GM12864 (cell line): ENCODE measurements around the gene GRB7.

Experiments
- DNase-seq: peaks from one replicate; pipeline ENCODE4 v3.0.0-alpha.2; 2011; ENCODE audit warnings: low read depth
- H3K4me3 ChIP-seq: 2 replicates; pipeline ENCODE4 v1.5.1; 2011; ENCODE audit warnings: mild to moderate bottlenecking, low read depth, low read length, control low read depth
- CTCF ChIP-seq: IDR thresholded peaks from 2 replicates; pipeline ENCODE4 v1.5.1; 2011; ENCODE audit warnings: low read depth, mild to moderate bottlenecking, moderate library complexity, low read length, control low read depth, inconsistent platforms; ENCODE audit errors: missing control alignments

Gene GRB7

GRCh38 chr17:39772987-39773934 lies 35.5 kb downstream of the GRB7 start:
- peak overlapping the region; percentile 53 for H3K4me3 ChIP-seq

GRCh38 chr17:39774047-39774446 lies 36.3 kb downstream of the GRB7 start:
- TF ChIP-seq CTCF, result no peak

More at GRCh38 chr17:39772987-39773934, 35.5 kb downstream of the GRB7 start:
- TF ChIP-seq CTCF, result no peak
- no peak for DNase-seq

GRCh38 chr17:39775031-39775430 lies 37.3 kb downstream of the GRB7 start:
- H3K4me3 ChIP-seq, result peak overlapping the region; percentile 53
- no peak for TF ChIP-seq CTCF
- no peak for DNase-seq

More at GRCh38 chr17:39774047-39774446, 36.3 kb downstream of the GRB7 start:
- DNase-seq, result no peak
- peak overlapping the region; percentile 53 for H3K4me3 ChIP-seq

- no peak for DNase-seq
- H3K4me3 ChIP-seq, result peak overlapping the region; percentile 67
- TF ChIP-seq CTCF, result no peak
Observed at GRCh38 chr17:39776252-39776651, 38.5 kb downstream of the GRB7 start.

GRCh38 chr17:39777534-39778365 lies 40.0 kb downstream of the GRB7 start:
- peak overlapping the region; percentile 67 for H3K4me3 ChIP-seq
- no peak for DNase-seq
- TF ChIP-seq CTCF, result no peak

GRCh38 chr17:39781031-39781860 lies 43.5 kb downstream of the GRB7 start:
- H3K4me3 ChIP-seq, result no peak overlapping the region
- no peak for DNase-seq
- no peak for TF ChIP-seq CTCF
